ENCODE measurements around the gene KIF13A. TPM values are rescaled to one million over a fixed set of nuclear protein-coding genes. Genes with fewer than 3 reads are reported as not detected.
A peak's percentile ranks its signal among the peaks of the same experiment; 100 is the strongest.

The KIF13A gene
- total and polyA plus RNA-seq, 9 of the 15 experiments (the other 6 are each of a cell fraction or from before 2014, with no cell fraction given), result 3.6 to 44.3 (median 29.7) TPM

DNA sequence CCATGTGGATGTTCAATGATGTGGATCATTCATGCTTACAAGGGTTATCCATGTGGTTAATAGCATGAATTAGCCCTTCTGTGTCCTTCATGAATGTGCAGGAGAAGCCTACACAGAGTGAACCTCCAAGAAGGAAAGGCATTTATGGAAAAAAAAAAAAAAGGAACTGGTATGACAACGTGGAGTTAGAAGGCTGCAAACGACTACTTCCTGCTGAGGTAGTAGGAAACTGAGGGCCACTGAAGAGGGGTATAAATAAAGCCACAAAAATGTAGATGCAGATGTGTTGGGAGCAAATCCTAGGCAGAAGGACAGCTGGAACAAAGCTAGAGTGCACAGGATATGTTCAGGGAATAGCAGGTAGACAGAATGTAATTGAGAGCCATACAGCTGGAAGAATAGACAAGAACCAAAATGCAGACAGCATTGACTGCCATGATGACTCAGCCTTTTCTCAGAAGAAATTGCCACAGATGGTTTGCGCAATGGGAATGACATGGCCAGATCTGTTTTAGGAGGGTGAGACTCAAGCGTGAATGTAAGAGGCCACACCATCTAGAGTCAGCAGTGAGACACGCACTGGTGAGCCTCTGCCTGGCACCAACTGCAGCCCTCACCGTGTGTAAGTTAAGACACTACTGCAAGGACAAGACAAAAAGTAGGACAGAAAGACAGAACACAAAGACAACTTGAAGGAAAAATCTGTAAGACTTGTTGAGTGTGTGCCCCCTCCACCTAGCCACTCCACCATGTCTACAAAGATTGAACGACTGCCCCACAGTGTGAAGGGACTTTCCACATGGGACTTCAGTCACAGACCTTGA is 79.8 kb downstream of the KIF13A start (continued):
- TF ChIP-seq, protein P1, sequence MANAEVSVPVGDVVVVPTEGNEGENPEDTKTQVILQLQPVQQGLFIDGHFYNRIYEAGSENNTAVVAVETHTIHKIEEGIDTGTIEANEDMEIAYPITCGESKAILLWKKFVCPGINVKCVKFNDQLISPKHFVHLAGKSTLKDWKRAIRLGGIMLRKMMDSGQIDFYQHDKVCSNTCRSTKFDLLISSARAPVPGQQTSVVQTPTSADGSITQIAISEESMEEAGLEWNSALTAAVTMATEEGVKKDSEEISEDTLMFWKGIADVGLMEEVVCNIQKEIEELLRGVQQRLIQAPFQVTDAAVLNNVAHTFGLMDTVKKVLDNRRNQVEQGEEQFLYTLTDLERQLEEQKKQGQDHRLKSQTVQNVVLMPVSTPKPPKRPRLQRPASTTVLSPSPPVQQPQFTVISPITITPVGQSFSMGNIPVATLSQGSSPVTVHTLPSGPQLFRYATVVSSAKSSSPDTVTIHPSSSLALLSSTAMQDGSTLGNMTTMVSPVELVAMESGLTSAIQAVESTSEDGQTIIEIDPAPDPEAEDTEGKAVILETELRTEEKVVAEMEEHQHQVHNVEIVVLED (CRISPR knock-in tag; IDR thresholded peaks at IDR 0.05), result peak; percentile 47
- TF ChIP-seq DMBX1 (CRISPR knock-in tag; IDR thresholded peaks at IDR 0.05; ENCODE audit: borderline replicate concordance) (peak; percentile 92), KAT7 (CRISPR knock-in tag; IDR thresholded peaks at IDR 0.05; ENCODE audit: borderline replicate concordance) (0 out of 2 replicates have a peak, but pooled peaks have one; percentile 76), PHF20 (IDR thresholded peaks at IDR 0.05; ENCODE audit: partially characterized antibody) (no peak), FIP1L1 (IDR thresholded peaks at IDR 0.05; ENCODE audit: low read depth, low read length, poor library complexity, severe bottlenecking) (no peak), DACH1 (IDR thresholded peaks at IDR 0.05; ENCODE audit: partially characterized antibody) (peak; percentile 98), ZNF707 (CRISPR knock-in tag; conservative IDR thresholded peaks at IDR 0.05) (no peak), PTRF (tag; IDR thresholded peaks at IDR 0.05) (peak; percentile 73; the same call in 1 of the 2 replicates), RNF2 (IDR thresholded peaks at IDR 0.05) (peak; percentile 92), MXI1 (IDR thresholded peaks at IDR 0.05; ENCODE audit: low read depth, low read length) (no peak), GATAD2A (IDR thresholded peaks at IDR 0.05) (peak; percentile 99), MTA1 (IDR thresholded peaks at IDR 0.05; ENCODE audit: borderline replicate concordance) (peak; percentile 87), HMGN3 (IDR thresholded peaks at IDR 0.05; ENCODE audit: borderline replicate concordance, extremely low read depth, insufficient read length, low read depth, low read length) (no peak)
- TF ChIP-seq, protein P2, sequence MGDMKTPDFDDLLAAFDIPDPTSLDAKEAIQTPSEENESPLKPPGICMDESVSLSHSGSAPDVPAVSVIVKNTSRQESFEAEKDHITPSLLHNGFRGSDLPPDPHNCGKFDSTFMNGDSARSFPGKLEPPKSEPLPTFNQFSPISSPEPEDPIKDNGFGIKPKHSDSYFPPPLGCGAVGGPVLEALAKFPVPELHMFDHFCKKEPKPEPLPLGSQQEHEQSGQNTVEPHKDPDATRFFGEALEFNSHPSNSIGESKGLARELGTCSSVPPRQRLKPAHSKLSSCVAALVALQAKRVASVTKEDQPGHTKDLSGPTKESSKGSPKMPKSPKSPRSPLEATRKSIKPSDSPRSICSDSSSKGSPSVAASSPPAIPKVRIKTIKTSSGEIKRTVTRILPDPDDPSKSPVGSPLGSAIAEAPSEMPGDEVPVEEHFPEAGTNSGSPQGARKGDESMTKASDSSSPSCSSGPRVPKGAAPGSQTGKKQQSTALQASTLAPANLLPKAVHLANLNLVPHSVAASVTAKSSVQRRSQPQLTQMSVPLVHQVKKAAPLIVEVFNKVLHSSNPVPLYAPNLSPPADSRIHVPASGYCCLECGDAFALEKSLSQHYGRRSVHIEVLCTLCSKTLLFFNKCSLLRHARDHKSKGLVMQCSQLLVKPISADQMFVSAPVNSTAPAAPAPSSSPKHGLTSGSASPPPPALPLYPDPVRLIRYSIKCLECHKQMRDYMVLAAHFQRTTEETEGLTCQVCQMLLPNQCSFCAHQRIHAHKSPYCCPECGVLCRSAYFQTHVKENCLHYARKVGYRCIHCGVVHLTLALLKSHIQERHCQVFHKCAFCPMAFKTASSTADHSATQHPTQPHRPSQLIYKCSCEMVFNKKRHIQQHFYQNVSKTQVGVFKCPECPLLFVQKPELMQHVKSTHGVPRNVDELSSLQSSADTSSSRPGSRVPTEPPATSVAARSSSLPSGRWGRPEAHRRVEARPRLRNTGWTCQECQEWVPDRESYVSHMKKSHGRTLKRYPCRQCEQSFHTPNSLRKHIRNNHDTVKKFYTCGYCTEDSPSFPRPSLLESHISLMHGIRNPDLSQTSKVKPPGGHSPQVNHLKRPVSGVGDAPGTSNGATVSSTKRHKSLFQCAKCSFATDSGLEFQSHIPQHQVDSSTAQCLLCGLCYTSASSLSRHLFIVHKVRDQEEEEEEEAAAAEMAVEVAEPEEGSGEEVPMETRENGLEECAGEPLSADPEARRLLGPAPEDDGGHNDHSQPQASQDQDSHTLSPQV (IDR thresholded peaks at IDR 0.05), result peak; percentile 99
- TF ChIP-seq, protein P3, sequence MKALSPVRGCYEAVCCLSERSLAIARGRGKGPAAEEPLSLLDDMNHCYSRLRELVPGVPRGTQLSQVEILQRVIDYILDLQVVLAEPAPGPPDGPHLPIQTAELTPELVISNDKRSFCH (CRISPR knock-in tag; IDR thresholded peaks at IDR 0.05), result no peak
- TF ChIP-seq, protein P3 (tag; IDR thresholded peaks at IDR 0.05), result peak; percentile 97
- TF ChIP-seq, protein P4, sequence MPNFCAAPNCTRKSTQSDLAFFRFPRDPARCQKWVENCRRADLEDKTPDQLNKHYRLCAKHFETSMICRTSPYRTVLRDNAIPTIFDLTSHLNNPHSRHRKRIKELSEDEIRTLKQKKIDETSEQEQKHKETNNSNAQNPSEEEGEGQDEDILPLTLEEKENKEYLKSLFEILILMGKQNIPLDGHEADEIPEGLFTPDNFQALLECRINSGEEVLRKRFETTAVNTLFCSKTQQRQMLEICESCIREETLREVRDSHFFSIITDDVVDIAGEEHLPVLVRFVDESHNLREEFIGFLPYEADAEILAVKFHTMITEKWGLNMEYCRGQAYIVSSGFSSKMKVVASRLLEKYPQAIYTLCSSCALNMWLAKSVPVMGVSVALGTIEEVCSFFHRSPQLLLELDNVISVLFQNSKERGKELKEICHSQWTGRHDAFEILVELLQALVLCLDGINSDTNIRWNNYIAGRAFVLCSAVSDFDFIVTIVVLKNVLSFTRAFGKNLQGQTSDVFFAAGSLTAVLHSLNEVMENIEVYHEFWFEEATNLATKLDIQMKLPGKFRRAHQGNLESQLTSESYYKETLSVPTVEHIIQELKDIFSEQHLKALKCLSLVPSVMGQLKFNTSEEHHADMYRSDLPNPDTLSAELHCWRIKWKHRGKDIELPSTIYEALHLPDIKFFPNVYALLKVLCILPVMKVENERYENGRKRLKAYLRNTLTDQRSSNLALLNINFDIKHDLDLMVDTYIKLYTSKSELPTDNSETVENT (CRISPR knock-in tag; IDR thresholded peaks at IDR 0.05), result no peak
- TF ChIP-seq, protein P5, sequence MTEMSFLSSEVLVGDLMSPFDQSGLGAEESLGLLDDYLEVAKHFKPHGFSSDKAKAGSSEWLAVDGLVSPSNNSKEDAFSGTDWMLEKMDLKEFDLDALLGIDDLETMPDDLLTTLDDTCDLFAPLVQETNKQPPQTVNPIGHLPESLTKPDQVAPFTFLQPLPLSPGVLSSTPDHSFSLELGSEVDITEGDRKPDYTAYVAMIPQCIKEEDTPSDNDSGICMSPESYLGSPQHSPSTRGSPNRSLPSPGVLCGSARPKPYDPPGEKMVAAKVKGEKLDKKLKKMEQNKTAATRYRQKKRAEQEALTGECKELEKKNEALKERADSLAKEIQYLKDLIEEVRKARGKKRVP (CRISPR knock-in tag; IDR thresholded peaks at IDR 0.05), result peak; percentile 81
